ENCODE measurements around the gene CNTFR.

DNA sequence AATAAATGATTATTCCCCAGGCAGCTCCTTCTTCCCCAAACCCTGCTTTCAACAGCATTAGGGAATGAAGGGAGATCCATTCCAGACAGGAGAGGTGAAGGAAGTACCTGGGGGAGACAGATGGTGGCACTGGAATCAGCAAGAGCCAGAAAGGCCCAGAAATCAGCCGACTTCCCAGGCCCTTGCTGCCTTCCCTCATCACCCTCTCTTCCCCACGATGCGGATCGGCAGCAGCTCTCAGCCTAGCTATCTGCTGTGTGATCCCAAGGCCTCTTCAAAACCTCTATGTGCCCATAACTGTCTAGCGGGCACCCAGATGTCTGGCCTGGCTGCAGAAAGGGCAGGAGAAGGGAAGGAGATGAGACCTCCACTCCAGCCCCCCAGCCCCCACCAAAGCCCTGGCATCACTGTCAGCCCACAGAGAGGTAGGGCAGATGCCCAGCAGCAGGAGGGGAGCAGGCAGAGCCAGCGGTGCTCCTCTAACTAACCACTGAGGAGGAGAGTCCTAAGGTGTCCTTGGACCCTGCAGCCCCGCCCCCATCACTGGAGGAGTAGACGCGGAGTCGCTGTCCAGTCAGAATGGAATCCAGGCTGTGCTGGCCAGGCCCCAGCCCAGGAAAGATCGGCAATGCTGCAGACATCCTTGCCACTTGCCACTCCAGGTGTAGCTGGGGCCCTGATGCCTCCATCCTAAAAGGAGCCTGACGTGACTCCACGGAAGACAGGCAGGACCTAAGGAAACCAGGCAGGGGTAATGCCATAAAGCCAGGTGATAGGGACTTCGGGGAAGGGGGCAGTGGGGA is 12.7 kb downstream of the CNTFR start:
- TF ChIP-seq FOXM1 (IDR thresholded peaks at IDR 0.05; ENCODE audit: borderline replicate concordance, low read depth) (no peak), EP300 (IDR thresholded peaks at IDR 0.05; ENCODE audit: borderline replicate concordance) (no peak), YY1 (IDR thresholded peaks at IDR 0.05; ENCODE audit: low read depth) (no peak)

All from Ishikawa (cell line).